IMR-90 (cell line): ENCODE results near the gene ACSM6. TPM values are rescaled to one million over a fixed set of nuclear protein-coding genes. Genes with fewer than 3 reads are reported as not detected.

Experiments used
- ATAC-seq: fragments of 200-7000 bp; cut with Tn5 transposase; 2 replicates; pipeline ENCODE4 v1.9.1; 2020; ENCODE audit warnings: low read depth, mild to moderate bottlenecking, moderate library complexity
- BruUV-seq: library from RNA; stranded (reverse); fragments of 400-500 nt; replicated peaks from 2 replicates; lab custom pipeline; 2021; lab: Mats Ljungman, UMichigan
- CTCF ChIA-PET: fragments of 300-600 bp; formaldehyde crosslinking; extraction: SDS; loops from one replicate; lab custom pipeline; 2021; ENCODE audit warnings: antibody characterized with exemption; lab: Yijun Ruan, JAX
- POLR2A ChIA-PET: fragments of 300-600 bp; sonication (Branson Sonifier 250); formaldehyde crosslinking; loops from one replicate; lab custom pipeline; 2022; ENCODE audit warnings: antibody characterized with exemption; ENCODE audit not compliant: unreplicated experiment; lab: Charles Lee
- DNase-seq: peaks from one replicate; pipeline ENCODE4 v3.0.0; 2013
- H2AFZ ChIP-seq: replicated peaks from 2 replicates; pipeline ENCODE3; 2013; ENCODE audit warnings: low read length, mild to moderate bottlenecking; ENCODE audit not compliant: poor library complexity
- H2AK5ac ChIP-seq: 2 replicates; pipeline ENCODE4 v1.6.1; 2013; ENCODE audit warnings: low read depth, low read length, inconsistent platforms
- H2AK9ac ChIP-seq: replicated peaks from 2 replicates; pipeline ENCODE3; 2013; ENCODE audit warnings: mild to moderate bottlenecking, low read depth, low read length, moderate library complexity; ENCODE audit not compliant: poor library complexity
- H2BK120ac ChIP-seq: 2 replicates; pipeline ENCODE4 v1.6.1; 2013; ENCODE audit warnings: low read depth, low read length, inconsistent platforms
- H2BK15ac ChIP-seq: 3 replicates; pipeline ENCODE4 v1.6.1; 2013; ENCODE audit warnings: low read depth, low read length, inconsistent platforms
- H2BK20ac ChIP-seq: 2 replicates; pipeline ENCODE4 v1.6.1; 2013; ENCODE audit warnings: low read depth, mild to moderate bottlenecking, inconsistent platforms, low read length, moderate library complexity
- H2BK5ac ChIP-seq: 2 replicates; pipeline ENCODE4 v1.6.1; 2013; ENCODE audit warnings: mild to moderate bottlenecking, low read depth, low read length, inconsistent platforms; ENCODE audit not compliant: poor library complexity, severe bottlenecking
- H3K14ac ChIP-seq: replicated peaks from 2 replicates; pipeline ENCODE4 v1.6.1; 2013; ENCODE audit warnings: low read depth, low read length, inconsistent platforms
- H3K18ac ChIP-seq: 2 replicates; pipeline ENCODE4 v1.6.1; 2013; ENCODE audit warnings: low read depth, low read length, control low read depth
- H3K23ac ChIP-seq: 2 replicates; pipeline ENCODE4 v1.6.1; 2013; ENCODE audit warnings: low read depth, low read length, inconsistent platforms
- H3K27ac ChIP-seq: 2 replicates; pipeline ENCODE4 v1.5.1; 2013; ENCODE audit warnings: mild to moderate bottlenecking, control low read depth, low read length; ENCODE audit not compliant: insufficient read depth
- H3K27me3 ChIP-seq: 2 replicates; pipeline ENCODE4 v1.6.1; 2013; ENCODE audit warnings: low read length; ENCODE audit not compliant: control insufficient read depth, insufficient read depth
- H3K36me3 ChIP-seq: 2 replicates; pipeline ENCODE4 v1.6.1; 2013; ENCODE audit warnings: low read length, mixed read lengths; ENCODE audit not compliant: control insufficient read depth, insufficient read depth
- H3K4ac ChIP-seq: 2 replicates; pipeline ENCODE4 v1.6.1; 2013; ENCODE audit warnings: low read depth, low read length, inconsistent platforms
- H3K4me1 ChIP-seq: 2 replicates; pipeline ENCODE4 v1.6.1; 2013; ENCODE audit warnings: low read length, mixed read lengths; ENCODE audit not compliant: control insufficient read depth, insufficient read depth
- H3K4me2 ChIP-seq: 2 replicates; pipeline ENCODE4 v1.6.1; 2013; ENCODE audit warnings: low read depth, mild to moderate bottlenecking, control low read depth, low read length, moderate library complexity
- H3K4me3 ChIP-seq: 2 replicates; pipeline ENCODE4 v1.5.1; 2013; ENCODE audit warnings: low read depth, mild to moderate bottlenecking, control low read depth, low read length, moderate library complexity; ENCODE audit not compliant: insufficient read depth
- H3K56ac ChIP-seq: 2 replicates; pipeline ENCODE4 v1.6.1; 2013; ENCODE audit warnings: low read length, inconsistent platforms; ENCODE audit not compliant: insufficient read depth; ENCODE audit errors: extremely low read depth
- H3K79me1 ChIP-seq, 2 experiments: 2 replicates each; pipeline ENCODE4 v1.6.1; 2013; ENCODE audit warnings: low read length in 2 of 2, inconsistent platforms in 1 of 2, low read depth in 1 of 2
- H3K9ac ChIP-seq: 2 replicates; pipeline ENCODE4 v1.6.1; 2013; ENCODE audit warnings: low read depth, low read length, control low read depth
- H3K9me1 ChIP-seq: 2 replicates; pipeline ENCODE4 v1.6.1; 2013; ENCODE audit warnings: low read length, inconsistent platforms; ENCODE audit not compliant: insufficient read depth
- H3K9me3 ChIP-seq: 2 replicates; pipeline ENCODE4 v1.6.1; 2013; ENCODE audit warnings: low read length; ENCODE audit not compliant: control insufficient read depth, insufficient read depth
- H4K20me1 ChIP-seq: 2 replicates; pipeline ENCODE4 v1.6.1; 2013; ENCODE audit warnings: low read length, inconsistent platforms; ENCODE audit not compliant: insufficient read depth
- H4K5ac ChIP-seq: 2 replicates; pipeline ENCODE4 v1.6.1; 2013; ENCODE audit warnings: mild to moderate bottlenecking, low read depth, low read length, control low read depth
- H4K8ac ChIP-seq, 2 experiments: 2 replicates each; pipeline ENCODE4 v1.6.1; 2013; ENCODE audit warnings: low read depth in 2 of 2, low read length in 2 of 2, control low read depth in 1 of 2, inconsistent platforms in 1 of 2
- H4K91ac ChIP-seq: 2 replicates; pipeline ENCODE4 v1.6.1; 2013; ENCODE audit warnings: low read depth, low read length, inconsistent platforms; ENCODE audit not compliant: insufficient read depth
- BHLHE40 ChIP-seq: fragments of 150-350 bp; IDR thresholded peaks from 2 replicates; pipeline ENCODE4 v1.6.1; 2016; ENCODE audit warnings: mild to moderate bottlenecking, low read depth, low read length
- CTCF ChIP-seq: conservative IDR thresholded peaks from 2 replicates; pipeline ENCODE4 v1.5.1; 2012; ENCODE audit warnings: mild to moderate bottlenecking, low read depth, low read length, improper control_type of control experiment
- MXI1 ChIP-seq: IDR thresholded peaks from 2 replicates; pipeline ENCODE4 v1.6.1; 2012; ENCODE audit warnings: low read depth, mild to moderate bottlenecking, low read length, moderate library complexity, borderline replicate concordance
- RAD21 ChIP-seq: IDR thresholded peaks from 2 replicates; pipeline ENCODE4 v1.6.1; 2012; ENCODE audit warnings: low read length, improper control_type of control experiment
- SMC3 ChIP-seq: fragments of 150-350 bp; IDR thresholded peaks from 2 replicates; pipeline ENCODE4 v1.6.1; 2016; ENCODE audit warnings: low read depth, mild to moderate bottlenecking, antibody characterized with exemption, low read length, moderate library complexity
- USF2 ChIP-seq: fragments of 150-350 bp; IDR thresholded peaks from 2 replicates; pipeline ENCODE4 v1.6.1; 2017; ENCODE audit warnings: mild to moderate bottlenecking, antibody characterized with exemption, low read length, low read depth
- WGBS, 2 experiments: methylation state at CpG; one replicate each; pipeline versions ENCODE4 v1.1.5 to v1.1.7; 2013; ENCODE audit warnings: missing lambda C conversion rate in 2 of 2; ENCODE audit not compliant: insufficient read length in 1 of 2; ENCODE audit errors: extremely low coverage in 2 of 2; 5-methylcytosine and 5-hydroxymethylcytosine counted together
- dilution Hi-C: fragments of 300-500 bp; cut with HindIII; formaldehyde crosslinking; loops from one replicate; pipeline ENCODE4 v1.14.3; 2018; ENCODE audit warnings: low sequenced_read_pairs; ENCODE audit not compliant: unreplicated experiment
- in situ Hi-C: fragments of 300-500 bp; cut with MboI; formaldehyde crosslinking; loops from 3 replicates; pipeline ENCODE4 v1.14.3; 2019; ENCODE audit warnings: low sequenced_read_pairs, inconsistent platforms, mixed read lengths
- intact Hi-C: fragments of 100-400 bp; cut with micrococcal nuclease; formaldehyde crosslinking; loops from 2 replicates; pipeline ENCODE4 v1.10.0; 2022
- polyA plus RNA-seq, 3 experiments: library from polyadenylated mRNA; depleted of rRNA; stranded (reverse); fragments of >200 nt; gene quantifications; 2 replicates each; pipeline ENCODE4 v1.2.3, GENCODE V29; 2012; ENCODE audit warnings: low replicate concordance in 1 of 3
- total RNA-seq: library from RNA; depleted of rRNA; stranded (reverse); fragments of >200 nt; gene quantifications from 2 replicates; pipeline ENCODE4 v1.2.3, GENCODE V29; 2012

The ACSM6 gene
- total and polyA plus RNA-seq, 2 of the 4 experiments (the other 2 are of a cell fraction), result not detected

GRCh38 chr10:95201736-95202135, 7.7 kb downstream of the ACSM6 start:
- no peak overlapping the region for H4K5ac ChIP-seq
- TF ChIP-seq MXI1 (no peak), BHLHE40 (no peak), SMC3 (peak; percentile 66), USF2 (no peak), CTCF (peak; percentile 70), RAD21 (peak; percentile 80)
- H4K8ac ChIP-seq, result no peak overlapping the region
- no peak overlapping the region for H2BK120ac ChIP-seq
- no peaks in the 10 kb centered on the region for H3K79me1 ChIP-seq
- no peak overlapping the region for H2BK20ac ChIP-seq
- WGBS, 2 experiments, result no CpG with 5 or more reads among the region's 4 CpGs
- H3K9me1 ChIP-seq, result no peaks in the 10 kb centered on the region; the same call in 1 of the 2 replicates
- H2BK5ac ChIP-seq, result no peak overlapping the region
- H3K56ac ChIP-seq, result no peak overlapping the region
- H3K27me3 ChIP-seq, result no peaks in the 10 kb centered on the region
- ChIA-PET POLR2A (no interaction called here), CTCF (interaction anchor here (0.6 to 1.6 kb wide), 8 partner anchors 20 to 525 kb away, joined by 3 to 15 read pairs (median 3); no protein-coding TSS in a partner anchor)
- no peaks in the 10 kb centered on the region for H3K4me1 ChIP-seq
- H2AFZ ChIP-seq, result peak overlapping the region; percentile 23
- intact Hi-C loops, result loop anchor here (1.0 kb wide), 1 partner anchor 42 kb away; no protein-coding TSS in a partner anchor
- H2AK9ac ChIP-seq, result peak overlapping the region; percentile 68
- H3K27ac ChIP-seq, result no peak overlapping the region
- no peak overlapping the region for H4K91ac ChIP-seq
- no peaks in the 10 kb centered on the region for H3K9me3 ChIP-seq
- H3K4ac ChIP-seq, result no peak overlapping the region
- no peak overlapping the region for H3K14ac ChIP-seq
- DNase-seq (peak; percentile 59), ATAC-seq (peak; percentile 92)
- no peak overlapping the region for H3K4me3 ChIP-seq
- BruUV-seq, result no TSS peak
- H2AK5ac ChIP-seq, result no peak overlapping the region; the same call in 1 of the 2 replicates
- no peak overlapping the region for H3K4me2 ChIP-seq
- dilution Hi-C loops, result no loop called here
- no peaks in the 10 kb centered on the region for H3K36me3 ChIP-seq
- no peaks in the 10 kb centered on the region for H4K20me1 ChIP-seq
- no peak overlapping the region for H3K23ac ChIP-seq
- in situ Hi-C loops, result no loop called here
- no peak overlapping the region for H2BK15ac ChIP-seq
- no peak overlapping the region for H3K18ac ChIP-seq
- no peak overlapping the region for H3K9ac ChIP-seq
